ENCODE results near the gene RAN. TPM values are rescaled to one million over a fixed set of nuclear protein-coding genes. Genes with fewer than 3 reads are reported as not detected.
A peak's percentile ranks its signal among the peaks of the same experiment; 100 is the strongest.

RAN gene
- total RNA-seq, 1 experiment from 2014 or later, result 1,467 TPM

GRCh38 chr12:130831246-130831645 is 40.6 kb upstream of the RAN start:
- Mint-ChIP-seq H3K27me3 (ENCODE audit: insufficient read depth, unreplicated experiment) (no peaks in the 10 kb centered on the region), H3K9me3 (ENCODE audit: unreplicated experiment) (no peaks in the 10 kb centered on the region), H3K4me1 (ENCODE audit: insufficient read depth, unreplicated experiment) (peaks cover 17% of the 10 kb centered on the region), H3K36me3 (ENCODE audit: insufficient read depth, unreplicated experiment) (peaks cover 2% of the 10 kb centered on the region), H3K27ac (ENCODE audit: low read depth, unreplicated experiment) (no peak overlapping the region), H3K4me3 (ENCODE audit: unreplicated experiment) (no peak overlapping the region)
- no peak for TF ChIP-seq CTCF (IDR thresholded peaks at IDR 0.05; ENCODE audit: unreplicated experiment)
- ChIA-PET POLR2A (no interaction called here), CTCF (interaction anchor here (1.9 kb wide), 1 partner anchor 8 kb away, joined by 5 read pairs; the partner anchor contains the start of gene STX2)
- no peak for DNase-seq (ENCODE audit: unreplicated experiment)
- BruUV-seq (replicated peaks), result no TSS peak
- intact Hi-C loops (cut with micrococcal nuclease), result no loop called here

- no peak for TF ChIP-seq CTCF (IDR thresholded peaks at IDR 0.05; ENCODE audit: unreplicated experiment)
- POLR2A ChIA-PET, result interaction anchor here (1.0 to 1.3 kb wide), 2 partner anchors 8 to 56 kb away, joined by 3 to 4 read pairs; no protein-coding TSS in a partner anchor
- no TSS peak for BruUV-seq (replicated peaks)
- Mint-ChIP-seq H3K27ac (ENCODE audit: low read depth, unreplicated experiment) (no peak overlapping the region), H3K4me3 (ENCODE audit: unreplicated experiment) (no peak overlapping the region), H3K4me1 (ENCODE audit: insufficient read depth, unreplicated experiment) (peaks cover 17% of the 10 kb centered on the region), H3K36me3 (ENCODE audit: insufficient read depth, unreplicated experiment) (no peaks in the 10 kb centered on the region), H3K27me3 (ENCODE audit: insufficient read depth, unreplicated experiment) (no peaks in the 10 kb centered on the region), H3K9me3 (ENCODE audit: unreplicated experiment) (no peaks in the 10 kb centered on the region)
- CTCF ChIA-PET, result interaction anchor here (0.5 to 1.8 kb wide), 4 partner anchors 8 to 900 kb away, joined by 3 to 10 read pairs (median 5); no protein-coding TSS in a partner anchor
- no peak for DNase-seq (ENCODE audit: unreplicated experiment)
- intact Hi-C loops (cut with micrococcal nuclease), result no loop called here
Observed at GRCh38 chr12:130831876-130832405, 39.9 kb upstream of the RAN start.

- Mint-ChIP-seq H3K36me3 (ENCODE audit: insufficient read depth, unreplicated experiment) (peaks cover 5% of the 10 kb centered on the region), H3K9me3 (ENCODE audit: unreplicated experiment) (no peaks in the 10 kb centered on the region), H3K27ac (ENCODE audit: low read depth, unreplicated experiment) (no peak overlapping the region), H3K27me3 (ENCODE audit: insufficient read depth, unreplicated experiment) (no peaks in the 10 kb centered on the region), H3K4me1 (ENCODE audit: insufficient read depth, unreplicated experiment) (peaks cover 19% of the 10 kb centered on the region), H3K4me3 (ENCODE audit: unreplicated experiment) (peak overlapping the region; percentile 5)
- intact Hi-C loops (cut with micrococcal nuclease), result no loop called here
- CTCF ChIA-PET, result interaction anchor here (0.8 to 2.0 kb wide), 4 partner anchors 9 to 70 kb away, joined by 3 to 10 read pairs (median 6); no protein-coding TSS in a partner anchor
- BruUV-seq (replicated peaks), result no TSS peak
- DNase-seq (ENCODE audit: unreplicated experiment), result peak; percentile 80
- no peak for TF ChIP-seq CTCF (IDR thresholded peaks at IDR 0.05; ENCODE audit: unreplicated experiment)
- POLR2A ChIA-PET, result interaction anchor here (1.0 to 1.3 kb wide), 2 partner anchors 9 to 57 kb away, joined by 3 to 4 read pairs; no protein-coding TSS in a partner anchor
Observed at GRCh38 chr12:130832561-130833209, 39.2 kb upstream of the RAN start.

GRCh38 chr12:130835011-130835410 is 36.9 kb upstream of the RAN start:
- no peaks in the 10 kb centered on the region for H3K9me3 Mint-ChIP-seq (ENCODE audit: unreplicated experiment)
- peaks cover 33% of the 10 kb centered on the region for H3K4me1 Mint-ChIP-seq (ENCODE audit: insufficient read depth, unreplicated experiment)
- no peak for DNase-seq (ENCODE audit: unreplicated experiment)
- BruUV-seq (replicated peaks), result no TSS peak
- peaks cover 7% of the 10 kb centered on the region for H3K36me3 Mint-ChIP-seq (ENCODE audit: insufficient read depth, unreplicated experiment)
- TF ChIP-seq CTCF (IDR thresholded peaks at IDR 0.05; ENCODE audit: unreplicated experiment), result no peak
- POLR2A ChIA-PET, result no interaction called here
- no peak overlapping the region for H3K27ac Mint-ChIP-seq (ENCODE audit: low read depth, unreplicated experiment)
- no peak overlapping the region for H3K4me3 Mint-ChIP-seq (ENCODE audit: unreplicated experiment)
- H3K27me3 Mint-ChIP-seq (ENCODE audit: insufficient read depth, unreplicated experiment), result no peaks in the 10 kb centered on the region
- intact Hi-C loops (cut with micrococcal nuclease), result no loop called here
- CTCF ChIA-PET, result interaction anchor here (0.6 to 4.5 kb wide), 3 partner anchors 9 to 86 kb away, joined by 3 to 20 read pairs (median 4); no protein-coding TSS in a partner anchor
